ENCODE results near the gene GGNBP2.

The GGNBP2 gene

DNA sequence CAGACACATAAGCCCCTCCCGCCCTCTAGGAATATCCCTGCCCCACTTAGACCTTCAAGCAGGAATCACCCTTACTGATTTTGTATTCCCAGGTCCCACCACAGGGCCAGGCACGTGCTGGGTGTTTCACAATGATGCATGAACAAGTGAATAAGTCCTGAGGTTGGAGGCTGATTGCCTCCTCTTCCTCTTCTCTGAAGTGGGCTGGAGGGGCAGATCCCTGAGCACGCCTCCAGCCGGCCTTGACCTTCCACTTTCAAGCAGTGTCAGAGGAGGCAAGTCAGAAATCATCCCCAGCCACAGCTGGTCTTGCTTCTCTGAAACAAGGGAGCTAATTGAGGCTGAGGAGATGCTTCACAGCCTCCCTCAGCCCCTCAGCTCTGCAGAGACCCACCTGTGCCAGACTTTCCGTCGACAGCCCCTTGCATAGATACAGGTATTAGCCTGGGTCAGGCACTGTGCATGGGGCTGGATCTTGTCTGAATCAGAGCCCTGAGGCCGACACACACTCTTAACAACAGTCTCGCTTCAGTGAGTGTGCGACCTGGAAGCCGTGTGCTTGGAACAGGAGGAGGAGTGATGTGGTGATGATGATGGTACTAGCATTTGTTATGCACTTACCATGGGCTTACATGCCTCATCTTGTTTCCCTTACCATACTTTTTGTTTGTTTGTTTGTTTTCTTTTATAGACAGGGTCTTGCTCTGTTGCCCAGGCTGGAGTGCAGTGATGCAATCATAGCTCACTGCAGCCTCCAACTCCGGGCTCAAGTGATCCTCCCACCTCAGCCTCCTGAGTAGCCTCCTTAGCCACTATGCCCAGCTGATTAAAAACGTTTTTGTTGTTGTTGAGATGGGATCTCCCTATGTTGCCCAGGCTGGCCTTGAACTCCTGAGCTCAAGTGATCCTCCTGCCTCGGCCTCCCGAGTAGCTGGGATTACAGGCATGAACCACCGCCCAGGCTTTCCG lies 71.6 kb downstream of the GGNBP2 start:
- TF ChIP-seq, protein P1, sequence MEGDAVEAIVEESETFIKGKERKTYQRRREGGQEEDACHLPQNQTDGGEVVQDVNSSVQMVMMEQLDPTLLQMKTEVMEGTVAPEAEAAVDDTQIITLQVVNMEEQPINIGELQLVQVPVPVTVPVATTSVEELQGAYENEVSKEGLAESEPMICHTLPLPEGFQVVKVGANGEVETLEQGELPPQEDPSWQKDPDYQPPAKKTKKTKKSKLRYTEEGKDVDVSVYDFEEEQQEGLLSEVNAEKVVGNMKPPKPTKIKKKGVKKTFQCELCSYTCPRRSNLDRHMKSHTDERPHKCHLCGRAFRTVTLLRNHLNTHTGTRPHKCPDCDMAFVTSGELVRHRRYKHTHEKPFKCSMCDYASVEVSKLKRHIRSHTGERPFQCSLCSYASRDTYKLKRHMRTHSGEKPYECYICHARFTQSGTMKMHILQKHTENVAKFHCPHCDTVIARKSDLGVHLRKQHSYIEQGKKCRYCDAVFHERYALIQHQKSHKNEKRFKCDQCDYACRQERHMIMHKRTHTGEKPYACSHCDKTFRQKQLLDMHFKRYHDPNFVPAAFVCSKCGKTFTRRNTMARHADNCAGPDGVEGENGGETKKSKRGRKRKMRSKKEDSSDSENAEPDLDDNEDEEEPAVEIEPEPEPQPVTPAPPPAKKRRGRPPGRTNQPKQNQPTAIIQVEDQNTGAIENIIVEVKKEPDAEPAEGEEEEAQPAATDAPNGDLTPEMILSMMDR (IDR thresholded peaks at IDR 0.05), result no peak
- H3K4me3 ChIP-seq, result no peak overlapping the region
- DNase-seq (ENCODE audit: low spot score), result no peak
- no peak overlapping the region for H3K27ac ChIP-seq

DNA sequence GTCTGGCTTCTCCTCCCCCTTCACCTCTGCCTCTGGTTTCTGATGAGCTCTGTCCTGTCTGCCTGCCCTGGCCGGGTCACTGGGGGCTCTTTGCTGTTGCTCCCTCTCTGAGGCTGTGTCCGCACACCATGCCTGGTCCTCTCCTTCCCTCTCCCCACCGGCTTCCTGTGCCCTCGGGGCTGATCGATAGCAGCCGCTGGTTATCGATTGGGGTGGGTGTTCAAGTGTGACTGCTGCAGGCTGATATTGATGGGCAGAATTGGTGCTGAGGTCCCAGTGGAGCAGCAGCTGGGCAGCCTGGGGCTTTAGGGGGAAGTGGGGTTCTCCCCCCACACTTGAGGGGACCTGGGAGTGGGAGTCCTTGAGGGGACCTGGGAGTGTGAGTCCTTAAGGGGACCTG lies 73.1 kb downstream of the GGNBP2 start:
- DNase-seq (ENCODE audit: low spot score), result no peak
- TF ChIP-seq, protein P1 (IDR thresholded peaks at IDR 0.05), result no peak
- no peak overlapping the region for H3K27ac ChIP-seq
- H3K4me3 ChIP-seq, result no peak overlapping the region

DNA sequence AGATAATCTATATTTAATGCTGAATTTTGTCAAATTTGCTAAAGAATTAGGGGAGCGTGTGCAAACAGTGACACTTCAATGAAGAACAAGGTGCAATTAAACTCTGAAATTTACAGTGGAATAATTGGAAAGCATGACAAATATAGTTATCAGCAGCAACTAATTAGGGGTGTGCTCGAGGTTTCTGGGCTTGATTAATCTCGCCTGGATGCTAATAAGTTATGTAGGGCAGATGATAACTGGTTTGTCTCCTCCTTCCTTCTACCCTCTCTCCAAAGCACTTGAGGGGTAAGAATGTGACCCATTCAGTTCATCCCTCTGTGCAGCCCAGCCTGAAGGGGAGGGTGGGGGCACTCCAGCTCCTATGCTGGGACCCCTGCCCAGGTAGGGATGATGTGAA lies 78.6 kb downstream of the GGNBP2 start:
- TF ChIP-seq, protein P1 (IDR thresholded peaks at IDR 0.05), result no peak
- DNase-seq (ENCODE audit: low spot score), result no peak
- no peak overlapping the region for H3K4me3 ChIP-seq
- H3K27ac ChIP-seq, result no peak overlapping the region

DNA sequence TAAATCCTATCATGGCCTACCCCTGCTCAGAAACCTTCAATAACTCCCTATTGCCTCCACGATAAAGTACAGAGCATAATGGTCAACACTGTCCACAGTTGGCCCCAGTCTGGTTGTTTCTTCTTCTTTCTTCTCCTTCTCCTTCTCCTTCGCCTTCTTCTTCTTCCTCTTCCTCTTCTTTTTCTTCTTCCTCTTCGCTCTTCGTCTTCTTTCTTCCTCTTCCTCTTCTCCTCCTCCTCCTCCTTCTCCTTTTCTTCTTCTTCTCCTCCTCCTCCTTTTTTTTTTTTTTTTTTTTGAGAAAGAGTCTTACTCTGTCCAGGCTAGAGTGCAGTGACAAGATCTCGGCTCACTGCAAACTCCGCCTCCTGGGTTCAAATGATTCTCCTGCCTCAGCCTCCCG lies 80.5 kb downstream of the GGNBP2 start:
- no peak for DNase-seq (ENCODE audit: low spot score)
- Histone ChIP-seq H3K27ac (no peak overlapping the region), H3K4me3 (no peak overlapping the region)
- TF ChIP-seq, protein P1 (IDR thresholded peaks at IDR 0.05), result no peak

DNA sequence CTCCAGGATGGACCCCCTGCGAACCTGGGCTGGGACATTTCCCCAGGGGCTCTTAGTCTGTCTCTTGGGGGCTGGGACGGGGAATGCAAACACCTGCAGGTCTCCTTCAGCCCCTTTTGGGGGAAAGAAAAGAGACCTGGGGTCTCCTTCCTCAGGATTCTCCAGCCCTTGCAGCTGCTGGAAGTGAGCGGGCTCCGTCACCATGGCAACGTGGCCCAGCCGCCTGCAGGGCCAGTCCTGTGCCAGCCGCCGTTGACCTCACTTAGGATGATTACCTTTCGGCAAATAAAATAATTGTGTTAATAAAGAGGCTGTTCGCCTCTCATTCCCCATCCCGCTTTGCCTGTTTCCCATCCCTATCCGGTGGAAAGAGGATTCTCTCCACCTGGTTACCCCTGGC lies 82.4 kb downstream of the GGNBP2 start:
- no peak overlapping the region for H3K27ac ChIP-seq
- no peak overlapping the region for H3K4me3 ChIP-seq
- TF ChIP-seq, protein P1 (IDR thresholded peaks at IDR 0.05), result no peak
- DNase-seq (ENCODE audit: low spot score), result no peak

DNA sequence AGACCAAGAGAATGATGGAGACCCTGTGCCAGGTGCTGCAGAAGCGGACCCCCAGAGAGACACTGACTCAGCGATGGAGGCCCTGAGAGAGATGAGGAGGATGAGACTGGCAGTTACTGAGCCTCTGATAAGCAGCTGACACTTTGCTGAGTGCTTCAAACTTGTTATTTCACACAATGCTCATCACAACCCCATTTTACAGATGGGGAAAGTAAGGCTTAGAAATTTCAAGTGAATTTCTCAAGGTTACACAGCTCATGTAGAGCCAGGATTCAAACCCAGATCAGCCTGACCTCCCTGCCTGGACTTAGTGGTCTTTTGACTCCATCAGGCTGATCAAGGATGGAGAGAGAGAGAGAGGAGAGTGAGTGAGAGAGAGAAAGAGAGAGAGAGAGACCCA lies 83.9 kb downstream of the GGNBP2 start:
- no peak overlapping the region for H3K4me3 ChIP-seq
- TF ChIP-seq, protein P1 (IDR thresholded peaks at IDR 0.05), result no peak
- H3K27ac ChIP-seq, result no peak overlapping the region
- DNase-seq (ENCODE audit: low spot score), result no peak
